Measurements from ENCODE around the gene MAGI2.

DNA sequence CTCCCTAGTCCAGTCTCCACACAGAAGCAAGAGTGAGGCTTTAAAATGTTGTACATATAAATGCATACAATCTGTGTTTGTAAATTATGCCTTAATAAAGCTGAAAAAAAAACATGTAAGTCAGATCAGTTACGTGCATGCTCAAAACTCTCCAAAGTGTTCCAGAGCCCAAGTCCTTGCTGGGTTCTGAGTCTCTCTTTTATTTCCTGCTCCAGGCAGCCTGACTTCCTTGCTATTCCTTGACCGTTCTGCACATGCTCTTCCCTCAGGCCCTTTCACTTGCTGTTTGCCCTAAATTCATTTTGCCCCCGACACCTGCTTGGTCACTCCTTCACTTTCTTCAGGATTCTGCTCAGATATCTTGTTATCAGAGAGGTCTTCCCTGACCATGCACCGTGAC lies 884.8 kb downstream of the MAGI2 start:
- no peak for TF ChIP-seq CREB5 (CRISPR knock-in tag; IDR thresholded peaks at IDR 0.05; ENCODE audit: low read depth)
- no peak for TF ChIP-seq TCF4 (CRISPR knock-in tag; IDR thresholded peaks at IDR 0.05; ENCODE audit: borderline replicate concordance)
- TF ChIP-seq PATZ1 (CRISPR knock-in tag; IDR thresholded peaks at IDR 0.05; ENCODE audit: borderline replicate concordance) = no peak
- no peak for TF ChIP-seq ARNTL (CRISPR knock-in tag; IDR thresholded peaks at IDR 0.05; ENCODE audit: borderline replicate concordance, low read depth)
- no peak for TF ChIP-seq ZFP30 (CRISPR knock-in tag; IDR thresholded peaks at IDR 0.05)
- no peak for TF ChIP-seq PPARA (CRISPR knock-in tag; IDR thresholded peaks at IDR 0.05; ENCODE audit: borderline replicate concordance)
- no peak for TF ChIP-seq ZNF8 (CRISPR knock-in tag; IDR thresholded peaks at IDR 0.05)
- TF ChIP-seq, protein P1, sequence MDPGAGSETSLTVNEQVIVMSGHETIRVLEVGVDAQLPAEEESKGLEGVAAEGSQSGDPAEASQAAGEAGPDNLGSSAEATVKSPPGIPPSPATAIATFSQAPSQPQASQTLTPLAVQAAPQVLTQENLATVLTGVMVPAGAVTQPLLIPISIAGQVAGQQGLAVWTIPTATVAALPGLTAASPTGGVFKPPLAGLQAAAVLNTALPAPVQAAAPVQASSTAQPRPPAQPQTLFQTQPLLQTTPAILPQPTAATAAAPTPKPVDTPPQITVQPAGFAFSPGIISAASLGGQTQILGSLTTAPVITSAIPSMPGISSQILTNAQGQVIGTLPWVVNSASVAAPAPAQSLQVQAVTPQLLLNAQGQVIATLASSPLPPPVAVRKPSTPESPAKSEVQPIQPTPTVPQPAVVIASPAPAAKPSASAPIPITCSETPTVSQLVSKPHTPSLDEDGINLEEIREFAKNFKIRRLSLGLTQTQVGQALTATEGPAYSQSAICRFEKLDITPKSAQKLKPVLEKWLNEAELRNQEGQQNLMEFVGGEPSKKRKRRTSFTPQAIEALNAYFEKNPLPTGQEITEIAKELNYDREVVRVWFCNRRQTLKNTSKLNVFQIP (CRISPR knock-in tag; IDR thresholded peaks at IDR 0.05; ENCODE audit: borderline replicate concordance, low read depth) = no peak
- no peak for TF ChIP-seq CSDC2 (CRISPR knock-in tag; IDR thresholded peaks at IDR 0.05)
- no peak for TF ChIP-seq OSR1 (CRISPR knock-in tag; IDR thresholded peaks at IDR 0.05)
- TF ChIP-seq ZFP3 (CRISPR knock-in tag; IDR thresholded peaks at IDR 0.05) = no peak
- TF ChIP-seq BACH2 (CRISPR knock-in tag; IDR thresholded peaks at IDR 0.05; ENCODE audit: borderline replicate concordance) = no peak

All from SK-N-SH treated with all-trans-retinoic acid at 6 μM for 48 hours (cell line).